Umbilical cord (tissue), 2 donors: ENCODE measurements around the gene SLC7A5. TPM values are rescaled to one million over a fixed set of nuclear protein-coding genes. Genes with fewer than 3 reads are reported as not detected.
A peak's percentile ranks its signal among the peaks of the same experiment; 100 is the strongest.
"Not testable (repeated sequence)": the region's sequence is repeated elsewhere in the genome, so short reads cannot be mapped to it uniquely, and the experiment has no call there.

Experiments used
- DNase-seq: peaks from one replicate; pipeline ENCODE4 v3.0.0-alpha.2; 2015; ENCODE audit warnings: low spot score
- total RNA-seq: library from RNA; depleted of rRNA; stranded (reverse); fragments of >200 nt; gene quantifications from one replicate; pipeline ENCODE4 v1.2.3, GENCODE V29; 2014; ENCODE audit warnings: low replicate concordance; ENCODE audit not compliant: insufficient read depth

The SLC7A5 gene
- total RNA-seq = 4.3 TPM

- peak; percentile 60 for DNase-seq
Observed at GRCh38 chr16:87869061-87869878, at the start of gene SLC7A5. Gene SLC7A5, minus strand, starts transcription at chr16:87869507. Its CDS starts 85 bp downstream, at chr16:87869422.

DNA sequence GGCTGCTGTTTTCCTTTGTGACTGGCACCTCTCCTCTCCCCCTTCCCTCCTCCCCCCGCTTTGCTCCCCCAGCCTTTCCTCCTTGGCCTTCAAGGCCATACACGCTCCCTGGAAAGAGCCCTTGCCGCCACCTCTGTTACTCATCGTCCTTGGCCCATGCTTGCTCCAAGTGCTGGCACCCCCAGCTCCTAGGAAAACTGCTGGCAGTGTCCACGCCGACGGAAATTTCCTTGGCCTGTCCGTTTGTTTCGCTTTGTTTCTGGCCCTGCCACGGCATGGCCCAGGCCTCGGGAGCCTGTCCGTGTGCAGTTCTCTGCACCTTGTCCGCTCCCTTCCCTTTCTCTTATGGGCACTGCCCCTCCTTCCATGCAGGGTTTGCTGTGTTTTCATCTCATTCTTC, 49.0 kb upstream of the SLC7A5 start:
- DNase-seq = no peak

DNA sequence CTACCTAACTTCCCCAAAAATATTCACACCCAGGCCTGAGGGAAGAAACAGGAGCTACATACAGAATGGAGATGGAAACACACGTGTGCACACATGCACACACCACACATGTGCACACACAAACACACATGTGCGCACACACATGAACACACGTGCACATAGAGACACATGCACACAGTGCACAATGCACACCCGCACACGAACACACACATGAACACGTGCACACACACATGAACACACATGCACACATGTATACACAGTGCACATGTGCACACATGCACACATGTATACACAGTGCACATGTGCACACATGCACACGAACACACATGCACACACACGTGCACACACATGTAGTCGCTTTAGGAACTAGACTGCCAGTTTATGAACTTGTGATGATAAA, 48.2 kb upstream of the SLC7A5 start:
- DNase-seq = no peak

- no peak for DNase-seq
Observed at GRCh38 chr16:87914812-87915211, 45.5 kb upstream of the SLC7A5 start.

DNA sequence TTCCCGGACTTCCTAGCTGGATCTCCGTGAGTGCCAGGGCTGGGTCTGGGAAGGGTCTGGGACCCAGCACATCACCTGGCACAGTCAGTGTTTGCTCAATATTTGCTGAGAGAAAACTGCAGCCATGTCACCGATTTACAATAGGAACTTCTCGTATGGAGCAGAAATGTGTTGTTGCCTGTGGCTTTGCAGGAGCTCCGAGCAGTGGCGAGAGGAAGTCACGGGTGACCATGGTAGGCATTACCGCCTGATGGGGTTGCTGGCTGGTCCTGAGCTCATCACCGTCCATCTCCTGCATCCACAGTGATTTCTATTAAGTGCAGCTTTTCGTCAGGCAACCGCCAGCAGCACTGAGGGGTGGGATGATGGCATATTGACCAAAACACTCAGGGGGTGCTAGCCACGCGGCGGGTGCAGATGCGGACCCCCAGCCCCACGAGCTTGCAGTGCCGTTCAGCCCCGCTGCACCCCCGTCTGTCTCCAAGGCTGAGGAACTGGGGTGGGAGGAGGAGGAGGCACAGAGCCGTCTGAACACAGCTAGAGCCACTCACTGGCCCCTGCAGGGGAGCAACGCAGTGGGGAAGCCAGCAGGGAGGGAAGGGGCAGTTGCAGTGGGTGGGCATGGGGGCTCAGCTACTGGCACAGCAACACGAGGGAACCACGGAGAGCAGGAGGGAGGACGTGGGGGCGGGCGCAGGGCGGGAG, 44.9 kb upstream of the SLC7A5 start:
- not testable (repeated sequence) for DNase-seq

- DNase-seq = not testable (repeated sequence)
Observed at GRCh38 chr16:87912691-87913090, 43.4 kb upstream of the SLC7A5 start.

DNA sequence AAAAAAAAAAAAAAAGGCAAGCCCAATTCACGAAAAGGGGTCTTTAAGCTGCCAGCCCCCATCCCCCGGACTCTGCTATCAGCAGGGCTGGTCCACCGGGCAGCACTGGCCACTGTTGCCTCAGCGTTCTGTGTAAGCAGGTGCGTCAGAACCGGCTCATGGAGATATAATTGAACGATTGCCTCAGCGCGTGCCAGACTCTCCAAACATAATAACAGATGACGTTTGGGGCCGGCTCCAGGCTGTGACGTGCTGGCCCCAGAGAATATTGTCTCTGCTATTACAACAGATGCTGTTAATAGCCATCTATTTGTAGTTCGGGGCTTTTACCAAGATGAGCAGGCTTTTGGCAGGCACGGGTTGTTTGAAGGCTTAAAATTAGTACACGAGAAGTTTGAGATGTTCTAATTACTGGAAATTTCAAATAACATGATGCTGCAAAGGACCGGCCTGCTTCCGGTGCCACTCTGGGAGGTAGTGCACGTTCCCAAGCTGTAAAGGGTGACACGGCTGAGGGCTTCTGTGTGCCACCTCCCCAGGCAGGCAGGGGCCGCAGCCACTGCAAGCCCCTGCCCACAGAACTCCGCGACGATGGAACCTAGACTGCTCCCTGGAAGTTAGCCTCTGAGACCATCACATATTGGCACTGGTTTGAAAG, 41.9 kb upstream of the SLC7A5 start:
- DNase-seq = not testable (repeated sequence)

DNA sequence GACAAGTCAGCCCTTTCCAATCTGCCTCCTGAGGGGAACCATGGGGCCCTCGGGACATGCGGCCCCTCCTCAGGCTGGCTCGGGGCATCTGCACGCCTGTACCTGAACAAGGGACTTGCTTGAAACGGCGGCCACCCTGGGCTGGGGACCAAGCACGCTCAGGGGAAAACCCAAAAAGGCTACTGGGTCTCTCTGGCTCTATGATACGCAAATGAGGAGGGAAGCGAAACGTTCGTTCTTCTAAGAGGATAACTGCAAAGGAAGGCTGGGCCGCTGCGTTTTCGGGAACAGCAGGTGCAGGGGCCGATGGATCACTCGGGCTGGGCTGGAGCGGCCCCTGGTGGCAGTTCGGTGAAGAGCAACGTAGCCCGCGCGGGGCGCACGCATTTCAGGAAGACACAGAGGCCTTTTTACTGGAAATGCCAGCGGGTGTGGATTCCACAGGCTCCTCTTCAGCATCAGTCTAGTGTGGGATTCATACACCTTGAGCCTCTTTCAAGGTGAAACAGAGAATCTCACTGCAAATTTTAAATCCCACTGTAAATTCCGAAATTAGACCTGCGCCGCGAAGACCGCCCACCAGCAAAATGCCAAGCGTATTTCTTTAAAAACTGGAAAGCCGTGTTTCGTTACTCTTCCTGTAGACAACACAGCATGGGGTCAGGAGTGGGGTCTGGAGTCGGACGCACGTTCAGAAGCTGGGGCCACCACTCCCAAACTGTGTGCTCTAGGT, 40.1 kb upstream of the SLC7A5 start:
- peak; percentile 42 for DNase-seq

- not testable (repeated sequence) for DNase-seq
Observed at GRCh38 chr16:87908101-87908500, 38.8 kb upstream of the SLC7A5 start.

DNA sequence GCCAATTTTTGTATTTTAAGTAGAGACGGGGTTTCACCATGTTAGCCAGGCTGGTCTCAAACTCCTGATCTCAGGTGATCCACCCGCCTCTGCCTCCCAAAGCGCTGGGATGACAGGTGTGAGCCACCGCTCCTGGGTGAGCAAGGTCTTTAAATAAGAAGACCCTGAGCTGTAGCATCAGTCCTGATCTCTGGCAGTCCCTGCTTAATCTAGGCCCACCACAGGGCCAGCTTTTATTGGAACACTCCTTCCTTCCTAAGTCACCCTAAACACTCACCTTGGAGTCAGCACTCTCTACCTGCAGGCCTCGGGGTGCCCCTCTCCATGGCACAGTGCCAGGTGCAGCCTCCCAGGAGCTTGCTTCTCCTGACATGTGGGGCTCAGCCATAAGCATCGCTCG, 36.2 kb upstream of the SLC7A5 start:
- not testable (repeated sequence) for DNase-seq

- DNase-seq = not testable (repeated sequence)
Observed at GRCh38 chr16:87904963-87905362, 35.7 kb upstream of the SLC7A5 start.

GRCh38 chr16:87900489-87900888, 31.2 kb upstream of the SLC7A5 start:
- not testable (repeated sequence) for DNase-seq

GRCh38 chr16:87897521-87898505, 28.5 kb upstream of the SLC7A5 start:
- DNase-seq = no peak

GRCh38 chr16:87896924-87897520, 27.7 kb upstream of the SLC7A5 start:
- DNase-seq = not testable (repeated sequence)

DNA sequence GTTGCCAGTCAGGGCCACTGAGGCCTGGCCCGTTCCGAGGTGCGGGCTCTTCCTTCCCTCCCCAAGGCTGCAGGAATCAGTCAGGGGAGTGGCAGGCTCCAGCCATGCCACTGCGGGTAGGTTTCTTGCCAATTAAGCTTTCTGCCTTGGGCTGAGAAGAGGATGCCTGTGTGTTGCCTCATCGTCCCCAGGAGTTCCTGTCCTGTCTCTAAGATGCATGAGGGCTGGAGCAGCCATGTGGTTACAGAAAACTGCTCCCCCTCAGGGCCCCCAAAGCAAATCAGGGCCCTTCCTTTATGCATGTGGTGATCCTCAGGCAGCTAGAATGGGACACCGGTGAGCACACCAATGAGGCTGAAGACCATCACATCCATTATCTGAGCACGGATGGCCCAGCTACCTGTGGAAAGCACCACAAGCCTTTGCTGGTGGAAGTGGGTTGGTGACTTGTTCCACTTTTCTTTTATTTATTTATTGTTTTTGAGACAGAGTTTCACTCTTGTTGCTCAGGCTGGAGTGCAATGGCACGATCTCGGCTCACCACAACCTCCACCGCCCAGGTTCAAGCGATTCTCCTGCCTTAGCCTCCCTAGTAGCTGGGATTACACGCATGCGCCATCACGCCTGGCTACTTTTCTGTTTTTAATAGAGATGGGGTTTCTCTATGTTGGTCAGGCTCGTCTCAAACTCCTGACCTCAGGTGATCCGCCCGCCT, 27.0 kb upstream of the SLC7A5 start:
- DNase-seq = not testable (repeated sequence)

DNA sequence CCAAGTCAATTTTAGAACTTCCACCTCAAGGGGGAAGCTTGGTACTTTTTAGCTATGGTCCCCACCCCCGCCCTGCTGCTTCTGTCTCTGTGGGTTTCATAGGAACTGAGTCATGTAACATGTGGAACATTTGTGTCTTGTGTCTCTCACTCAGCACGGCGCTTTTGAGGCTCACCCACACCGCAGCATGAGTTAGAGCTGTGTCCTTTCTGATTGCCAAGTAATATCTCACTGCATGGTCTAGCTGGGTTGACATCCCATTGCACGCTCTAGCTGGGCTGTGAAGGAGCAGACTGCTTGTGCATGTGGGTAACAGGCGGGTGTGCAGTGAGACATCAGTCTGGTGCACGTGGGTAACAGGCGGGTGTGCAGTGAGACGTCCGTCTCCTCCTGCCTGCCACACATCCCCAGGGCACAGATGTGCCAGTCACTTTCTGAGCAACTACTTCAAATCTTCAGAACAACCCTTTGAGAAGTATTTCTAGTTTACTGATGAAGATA, 26.4 kb upstream of the SLC7A5 start:
- no peak for DNase-seq

DNA sequence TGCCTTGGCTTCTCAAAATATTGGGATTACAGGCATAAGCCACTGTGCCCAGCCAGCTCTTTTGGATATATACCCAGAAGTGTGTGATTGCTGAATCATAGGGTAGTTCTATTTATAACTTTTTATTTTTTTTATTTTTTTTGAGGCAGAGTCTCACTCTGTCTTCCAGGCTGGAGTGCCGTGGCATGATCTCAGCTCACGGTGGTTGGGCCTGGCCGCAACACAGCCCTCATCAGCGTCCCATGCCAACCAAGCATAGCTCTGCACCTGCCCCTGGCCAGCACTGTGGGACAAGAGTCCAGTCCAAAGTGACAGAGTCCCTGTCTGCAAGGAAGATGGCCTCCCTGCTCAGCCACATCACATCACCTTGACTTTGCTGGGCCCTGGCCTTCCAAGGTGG, 24.7 kb upstream of the SLC7A5 start:
- DNase-seq = not testable (repeated sequence)

DNA sequence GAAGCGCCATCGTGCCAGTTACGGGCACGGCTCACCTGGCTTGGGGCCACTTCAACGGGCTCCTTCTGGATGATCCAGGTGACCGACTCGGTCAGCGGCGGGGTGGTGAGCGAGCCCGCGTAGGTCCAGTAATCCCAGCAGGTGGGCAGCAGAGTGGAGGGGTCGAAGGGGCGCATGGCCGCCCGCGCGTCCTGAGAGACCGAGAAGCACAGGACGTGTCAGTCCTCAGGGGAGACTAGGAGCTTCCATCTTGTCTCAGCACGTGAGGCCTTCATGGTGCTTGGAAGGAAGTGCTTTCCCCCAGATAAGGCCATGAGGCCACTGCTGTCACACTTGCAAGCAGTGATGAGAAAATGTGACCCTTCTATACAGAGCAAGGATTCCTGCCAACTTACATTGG, 22.5 kb upstream of the SLC7A5 start:
- DNase-seq = no peak

DNA sequence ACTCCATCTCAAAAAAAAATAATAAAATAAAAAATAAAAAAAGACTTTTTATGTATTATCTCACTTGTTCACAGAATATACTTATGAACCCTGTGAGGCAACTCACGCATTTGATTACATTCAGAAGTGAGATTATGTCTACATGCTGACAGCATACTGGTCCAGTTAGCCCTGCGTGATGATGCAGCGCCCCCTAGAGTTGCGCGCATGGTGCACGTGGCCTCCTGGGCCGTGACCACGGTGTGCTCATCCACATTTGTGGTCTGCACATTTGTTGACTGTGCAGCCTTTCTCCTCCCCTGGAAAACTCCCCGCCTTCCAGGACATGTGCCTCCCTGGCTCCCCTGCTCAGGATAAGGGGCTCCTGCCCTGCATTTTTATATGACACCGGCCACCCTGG, 20.5 kb upstream of the SLC7A5 start:
- DNase-seq = not testable (repeated sequence)
